Cardiac muscle cell (in vitro differentiated cells and primary cell): ENCODE data around the gene GPC5. TPM values are rescaled to one million over a fixed set of nuclear protein-coding genes. Genes with fewer than 3 reads are reported as not detected.
"Not testable (repeated sequence)": the region's sequence is repeated elsewhere in the genome, so short reads cannot be mapped to it uniquely, and the experiment has no call there.

Experiments used
- DNase-seq, 2 donors: peaks; one replicate each; pipeline versions ENCODE4 v3.0.0 to v3.0.0-alpha.2; 2010 to 2017; ENCODE audit warnings: low read depth in 1 of 2, low spot score in 1 of 2
- H3K27ac ChIP-seq: fragments of 200-600 bp; sonication (generic); 2 replicates; pipeline ENCODE4 v1.5.1; 2016
- H3K27me3 ChIP-seq: fragments of 200-600 bp; sonication (generic); 2 replicates; pipeline ENCODE4 v1.6.0; 2016; ENCODE audit warnings: control low read depth
- H3K36me3 ChIP-seq: fragments of 200-600 bp; sonication (generic); 2 replicates; pipeline ENCODE4 v1.5.1; 2016; ENCODE audit warnings: control low read depth
- H3K4me1 ChIP-seq: fragments of 200-600 bp; sonication (generic); 2 replicates; pipeline ENCODE4 v1.8.1; 2017; ENCODE audit warnings: low read depth, mild to moderate bottlenecking, mixed run types
- H3K4me3 ChIP-seq: fragments of 200-600 bp; sonication (generic); 2 replicates; pipeline ENCODE4 v1.5.1; 2016; ENCODE audit warnings: mild to moderate bottlenecking
- H3K9me3 ChIP-seq: fragments of 200-600 bp; sonication (generic); 2 replicates; pipeline ENCODE4 v1.5.1; 2017; ENCODE audit warnings: low read depth, mild to moderate bottlenecking, control low read depth
- CTCF ChIP-seq: IDR thresholded peaks from 2 replicates; pipeline ENCODE4 v1.5.1; 2012; ENCODE audit warnings: low read depth, mild to moderate bottlenecking, low read length
- polyA plus RNA-seq: library from polyadenylated mRNA; unstranded; fragments of >200 nt; fragmentation: Nextera tagmentation; extraction: Ambion mirVana; gene quantifications from 2 replicates; pipeline ENCODE4 v1.2.1, GENCODE V29; 2016
- total RNA-seq: library from RNA; depleted of rRNA; stranded (reverse); fragments of >200 nt; gene quantifications from 2 replicates; pipeline ENCODE4 v1.2.3, GENCODE V29; 2016

GPC5 gene
- total and polyA plus RNA-seq, 2 experiments from 2014 or later: 0.97 to 3.3 TPM

GRCh38 chr13:91426913-91427312 is 28.5 kb downstream of the GPC5 start:
- TF ChIP-seq CTCF: no peak
- no peak overlapping the region for H3K4me3 ChIP-seq

GRCh38 chr13:91438674-91439073 is 40.3 kb downstream of the GPC5 start:
- DNase-seq, H3K4me3 ChIP-seq, H3K9me3 ChIP-seq, H3K36me3 ChIP-seq, H3K27me3 ChIP-seq, H3K4me1 ChIP-seq, H3K27ac ChIP-seq: not testable (repeated sequence)

More at GRCh38 chr13:91426913-91427312, 28.5 kb downstream of the GPC5 start:
- H3K36me3 ChIP-seq: no peaks in the 10 kb centered on the region
- no peaks in the 10 kb centered on the region for H3K9me3 ChIP-seq
- H3K27ac ChIP-seq: no peak overlapping the region
- H3K27me3 ChIP-seq: no peaks in the 10 kb centered on the region
- H3K4me1 ChIP-seq: no peaks in the 10 kb centered on the region
- DNase-seq: no peak

- Histone ChIP-seq H3K36me3 (no peaks in the 10 kb centered on the region), H3K4me1 (no peaks in the 10 kb centered on the region), H3K27ac (no peak overlapping the region), H3K9me3 (no peaks in the 10 kb centered on the region), H3K27me3 (no peaks in the 10 kb centered on the region), H3K4me3 (no peak overlapping the region)
- TF ChIP-seq CTCF: no peak
- no peak for DNase-seq
Measured at GRCh38 chr13:91450913-91451312, 52.5 kb downstream of the GPC5 start.

GRCh38 chr13:91454666-91455065 is 56.2 kb downstream of the GPC5 start:
- Histone ChIP-seq H3K9me3 (no peaks in the 10 kb centered on the region), H3K4me3 (no peak overlapping the region), H3K4me1 (no peaks in the 10 kb centered on the region), H3K27me3 (no peaks in the 10 kb centered on the region), H3K36me3 (no peaks in the 10 kb centered on the region), H3K27ac (no peak overlapping the region)
- no peak for TF ChIP-seq CTCF
- no peak for DNase-seq

- DNase-seq: no peak
- Histone ChIP-seq H3K36me3 (no peaks in the 10 kb centered on the region), H3K27me3 (no peaks in the 10 kb centered on the region), H3K4me3 (no peak overlapping the region), H3K4me1 (no peaks in the 10 kb centered on the region), H3K27ac (no peak overlapping the region), H3K9me3 (no peaks in the 10 kb centered on the region)
- TF ChIP-seq CTCF: no peak
Measured at GRCh38 chr13:91456837-91457236, 58.4 kb downstream of the GPC5 start.

- no peaks in the 10 kb centered on the region for H3K36me3 ChIP-seq
- H3K27me3 ChIP-seq: no peaks in the 10 kb centered on the region
- no peak for TF ChIP-seq CTCF
- no peaks in the 10 kb centered on the region for H3K9me3 ChIP-seq
- no peak for DNase-seq
- no peak overlapping the region for H3K4me3 ChIP-seq
- H3K27ac ChIP-seq: no peak overlapping the region
- H3K4me1 ChIP-seq: no peaks in the 10 kb centered on the region
Measured at GRCh38 chr13:91459485-91459884, 61.1 kb downstream of the GPC5 start.
